Body of pancreas (tissue), 4 donors: ENCODE results near the gene MDM1. TPM values are rescaled to one million over a fixed set of nuclear protein-coding genes. Genes with fewer than 3 reads are reported as not detected.

Source experiments
- ATAC-seq: fragments of 150-250 bp; one replicate; pipeline ENCODE4 v1.9.1; 2016
- DNase-seq, 4 donors: peaks; one replicate each; pipeline ENCODE4 v3.0.0-alpha.2; 2019
- H3K27ac ChIP-seq, 4 donors: fragments of 200-600 bp; sonication (generic); 1 replicate in 3 of 4; 2 replicates in 1 of 4; pipeline versions ENCODE4 v1.5.1 to v1.6.1; 2016 to 2019; ENCODE audit warnings: mild to moderate bottlenecking in 1 of 4, mixed read lengths in 1 of 4, moderate library complexity in 1 of 4
- H3K27me3 ChIP-seq, 2 donors: fragments of 200-600 bp; sonication (generic); one replicate each; pipeline ENCODE4 v1.6.0; 2016; ENCODE audit warnings: mild to moderate bottlenecking in 1 of 2
- H3K36me3 ChIP-seq, 2 donors: fragments of 200-600 bp; sonication (generic); replicated peaks in 1 of 2; 2 replicates each; pipeline ENCODE4 v1.5.1; 2016; ENCODE audit warnings: low read depth in 2 of 2; ENCODE audit not compliant: insufficient read depth in 1 of 2
- H3K4me1 ChIP-seq: fragments of 200-600 bp; sonication (generic); one replicate; pipeline ENCODE4 v1.6.0; 2016
- H3K4me3 ChIP-seq, 2 donors: fragments of 200-600 bp; sonication (generic); 1 replicate in 1 of 2; 2 replicates in 1 of 2; pipeline ENCODE4 v1.5.1; 2016 to 2019
- H3K9me3 ChIP-seq, 3 donors: fragments of 200-600 bp; sonication (generic); 1 replicate in 2 of 3; 2 replicates in 1 of 3; pipeline ENCODE4 v1.5.1; 2016
- POLR2A ChIP-seq, 3 donors: fragments of 450-650 bp; IDR thresholded peaks; one replicate each; pipeline ENCODE4 v1.6.1; 2016; ENCODE audit warnings: antibody characterized with exemption in 3 of 3, mild to moderate bottlenecking in 2 of 3
- WGBS, 2 donors: methylation state at CpG; one replicate each; pipeline ENCODE4 v1.1.5; 2017; 5-methylcytosine and 5-hydroxymethylcytosine counted together
- intact Hi-C: fragments of 100-400 bp; cut with DNase I; formaldehyde crosslinking; loops from one replicate; pipeline ENCODE4 v1.15.1; 2023
- total RNA-seq, 2 donors: library from RNA; depleted of rRNA; stranded (reverse); fragments of >200 nt; gene quantifications; one replicate each; pipeline ENCODE4 v1.1.0, GENCODE V29; 2016
- TF ChIP-seq, protein P1 (sequence below), 7 experiments: fragments of 450-650 bp in 4 of 7; fragments of 200-600 bp in 3 of 7; sonication (generic) in 3 of 7; IDR thresholded peaks; one replicate each; pipeline ENCODE4 v1.5.1; 2016 to 2019; ENCODE audit warnings: antibody characterized with exemption in 7 of 7

Gene MDM1
- total RNA-seq, 2 donors from 2014 or later = 6.0 to 10.9 TPM

DNA sequence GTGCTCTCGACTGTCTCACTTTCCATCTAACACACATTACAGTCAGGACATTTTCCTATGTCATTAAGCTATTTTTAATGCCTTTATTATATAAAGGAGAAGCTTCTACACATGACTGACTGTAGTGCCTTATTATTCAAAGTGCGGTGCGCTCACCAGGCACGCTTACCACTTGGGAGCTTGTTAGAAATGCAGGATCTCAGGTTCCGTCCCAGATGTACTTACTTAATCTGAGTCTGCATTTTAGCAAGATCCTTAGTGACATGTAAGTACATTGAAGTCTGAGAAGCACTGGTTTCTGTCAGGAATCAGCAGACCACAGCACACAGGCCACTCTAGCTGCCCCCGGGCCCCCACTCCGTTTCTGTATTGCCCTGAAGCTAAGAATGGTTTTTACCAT is 44.7 kb upstream of the MDM1 start:
- intact Hi-C loops = no loop called here
- Histone ChIP-seq H3K36me3 (no peaks in the 10 kb centered on the region), H3K9me3 (no peaks in the 10 kb centered on the region), H3K27me3 (no peaks in the 10 kb centered on the region), H3K4me3 (no peak overlapping the region), H3K4me1 (no peaks in the 10 kb centered on the region), H3K27ac (no peak overlapping the region)
- ATAC-seq (no peak), DNase-seq (no peak)
- TF ChIP-seq POLR2A (IDR thresholded peaks at IDR 0.05) = no peak
- TF ChIP-seq, protein P1, sequence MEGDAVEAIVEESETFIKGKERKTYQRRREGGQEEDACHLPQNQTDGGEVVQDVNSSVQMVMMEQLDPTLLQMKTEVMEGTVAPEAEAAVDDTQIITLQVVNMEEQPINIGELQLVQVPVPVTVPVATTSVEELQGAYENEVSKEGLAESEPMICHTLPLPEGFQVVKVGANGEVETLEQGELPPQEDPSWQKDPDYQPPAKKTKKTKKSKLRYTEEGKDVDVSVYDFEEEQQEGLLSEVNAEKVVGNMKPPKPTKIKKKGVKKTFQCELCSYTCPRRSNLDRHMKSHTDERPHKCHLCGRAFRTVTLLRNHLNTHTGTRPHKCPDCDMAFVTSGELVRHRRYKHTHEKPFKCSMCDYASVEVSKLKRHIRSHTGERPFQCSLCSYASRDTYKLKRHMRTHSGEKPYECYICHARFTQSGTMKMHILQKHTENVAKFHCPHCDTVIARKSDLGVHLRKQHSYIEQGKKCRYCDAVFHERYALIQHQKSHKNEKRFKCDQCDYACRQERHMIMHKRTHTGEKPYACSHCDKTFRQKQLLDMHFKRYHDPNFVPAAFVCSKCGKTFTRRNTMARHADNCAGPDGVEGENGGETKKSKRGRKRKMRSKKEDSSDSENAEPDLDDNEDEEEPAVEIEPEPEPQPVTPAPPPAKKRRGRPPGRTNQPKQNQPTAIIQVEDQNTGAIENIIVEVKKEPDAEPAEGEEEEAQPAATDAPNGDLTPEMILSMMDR (IDR thresholded peaks at IDR 0.05) = no peak
- 84 to 87% methylated on average over 7 of the region's 7 CpGs for WGBS, 2 donors

DNA sequence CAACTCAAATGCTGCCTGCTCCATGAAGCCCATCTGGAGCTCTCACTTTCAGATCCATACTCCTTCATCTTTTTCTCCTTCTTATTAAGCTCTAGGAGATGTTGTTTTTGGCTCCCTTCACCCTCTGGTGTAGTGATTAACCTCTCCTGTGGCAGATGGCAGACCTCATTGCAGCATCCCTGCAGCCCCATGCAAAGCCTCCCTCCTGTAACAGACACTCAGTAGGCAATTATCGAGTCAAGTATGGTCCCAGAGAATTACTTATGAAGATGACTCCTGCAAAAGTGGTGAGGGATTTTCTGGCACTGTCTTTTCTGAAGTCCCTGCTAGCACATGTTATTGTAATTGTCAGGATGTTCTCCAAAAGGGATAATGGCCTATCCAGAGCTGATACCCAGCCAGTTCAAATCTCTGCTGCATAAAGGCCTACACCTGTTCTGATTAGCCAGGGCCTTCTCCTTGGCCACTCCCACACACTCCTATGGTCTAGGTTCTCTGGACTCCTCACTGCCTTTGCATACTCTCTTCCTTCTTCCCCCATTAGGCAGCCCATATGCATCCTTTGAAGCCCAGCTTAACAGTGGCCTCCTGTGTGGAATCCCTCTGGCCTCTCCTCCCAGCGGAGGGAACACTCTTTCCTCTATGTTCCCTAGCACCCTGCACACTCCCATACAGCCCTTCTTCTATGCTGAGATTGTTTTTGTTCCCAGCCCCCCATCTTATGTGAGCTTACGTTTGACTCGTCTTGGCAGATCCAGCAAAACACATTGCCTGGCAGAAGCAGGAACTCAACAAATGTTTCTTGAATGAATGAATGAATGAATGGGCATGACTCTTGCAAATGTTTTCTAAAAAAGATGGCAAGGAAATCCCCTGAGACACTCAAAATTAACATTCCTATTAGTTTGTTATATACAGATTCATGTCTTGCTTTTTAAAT is 43.9 kb upstream of the MDM1 start:
- Histone ChIP-seq H3K4me1 (no peaks in the 10 kb centered on the region), H3K9me3 (no peaks in the 10 kb centered on the region), H3K36me3 (no peaks in the 10 kb centered on the region), H3K4me3 (no peak overlapping the region), H3K27me3 (no peaks in the 10 kb centered on the region), H3K27ac (no peak overlapping the region)
- intact Hi-C loops = no loop called here
- DNase-seq = no peak
- ATAC-seq = no peak
- TF ChIP-seq, protein P1 (IDR thresholded peaks at IDR 0.05) = no peak
- TF ChIP-seq POLR2A (IDR thresholded peaks at IDR 0.05) = no peak
- 80 to 81% methylated on average over 4 of the region's 4 CpGs for WGBS, 2 donors

DNA sequence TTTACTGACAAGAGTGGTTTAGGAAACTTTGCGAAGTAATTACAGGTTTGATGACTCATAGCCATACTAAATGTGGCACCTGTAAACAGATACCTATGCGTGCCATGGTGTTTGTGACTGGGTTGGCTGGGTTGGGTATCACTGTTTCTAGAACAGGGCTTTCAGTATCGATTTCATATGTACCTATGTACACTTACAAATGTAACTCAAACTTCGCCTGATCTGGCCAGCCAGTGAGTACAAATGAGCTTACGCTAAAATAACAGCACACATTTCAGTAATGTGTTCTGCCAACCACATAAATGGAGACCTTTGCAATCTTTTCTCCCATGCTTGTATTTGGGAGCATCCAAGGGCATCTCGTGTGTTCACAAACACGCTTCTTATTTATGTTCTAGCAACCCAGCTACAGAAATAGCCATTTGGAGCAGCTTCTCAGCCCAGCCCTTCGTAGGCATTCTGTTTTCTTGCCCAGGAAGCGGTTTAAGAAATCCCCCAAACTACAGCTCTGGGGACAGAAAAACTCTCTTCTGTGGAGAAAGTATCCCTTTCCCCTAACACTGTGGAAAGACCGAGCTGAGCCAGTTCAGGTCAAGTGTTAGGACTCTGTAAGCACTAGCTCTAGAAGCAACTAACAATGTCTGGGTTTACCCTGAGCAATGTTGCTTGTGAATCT is 42.3 kb upstream of the MDM1 start:
- H3K4me1 ChIP-seq = no peaks in the 10 kb centered on the region

DNA sequence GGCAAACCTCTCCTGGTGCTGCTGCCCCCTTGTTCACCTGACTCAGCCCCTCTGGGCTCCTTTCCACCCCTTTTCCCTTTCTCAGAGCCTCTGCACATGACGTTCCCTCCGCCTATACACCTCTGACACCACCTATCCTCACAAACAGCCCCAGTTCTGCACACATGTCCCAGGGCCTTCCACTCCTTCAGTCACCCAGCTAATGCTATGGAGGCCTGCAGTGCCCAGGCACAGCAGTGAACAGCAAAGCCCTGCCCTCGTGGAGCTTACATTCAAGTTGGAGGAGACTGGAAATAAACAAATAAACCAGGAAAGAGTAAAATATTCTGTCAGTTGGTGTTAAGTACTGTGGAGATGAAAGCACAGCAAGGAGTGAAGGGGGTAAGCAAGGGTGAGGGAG is 38.5 kb upstream of the MDM1 start:
- intact Hi-C loops = no loop called here
- ATAC-seq = no peak
- TF ChIP-seq, protein P1 (IDR thresholded peaks at IDR 0.05) = no peak
- no peak for TF ChIP-seq POLR2A (IDR thresholded peaks at IDR 0.05)
- Histone ChIP-seq H3K27ac (no peak overlapping the region), H3K36me3 (no peaks in the 10 kb centered on the region), H3K9me3 (no peaks in the 10 kb centered on the region), H3K27me3 (no peaks in the 10 kb centered on the region), H3K4me3 (no peak overlapping the region), H3K4me1 (no peaks in the 10 kb centered on the region)
- WGBS, 2 donors = 57 to 73% methylated on average over 3 of the region's 3 CpGs
- no peak for DNase-seq

More for the DNA sequence above, 42.3 kb upstream of the MDM1 start:
- H3K4me3 ChIP-seq = no peak overlapping the region
- intact Hi-C loops = no loop called here
- no peaks in the 10 kb centered on the region for H3K27me3 ChIP-seq
- no peaks in the 10 kb centered on the region for H3K36me3 ChIP-seq
- no peak overlapping the region for H3K27ac ChIP-seq
- H3K9me3 ChIP-seq = no peaks in the 10 kb centered on the region
- TF ChIP-seq POLR2A (IDR thresholded peaks at IDR 0.05) = no peak
- TF ChIP-seq, protein P1 (IDR thresholded peaks at IDR 0.05) = no peak
- no peak for DNase-seq
- 76 to 84% methylated on average over 10 of the region's 10 CpGs for WGBS, 2 donors
- ATAC-seq = no peak
